Kasumi-1 (cell line): ENCODE data around the gene SEC31B.
A peak's percentile ranks its signal among the peaks of the same experiment; 100 is the strongest.

Source experiments
- DNase-seq, 2 experiments: peaks; one replicate each; lab custom pipeline; 2025; lab: John Stamatoyannopoulos, UW

The SEC31B gene, protein sequence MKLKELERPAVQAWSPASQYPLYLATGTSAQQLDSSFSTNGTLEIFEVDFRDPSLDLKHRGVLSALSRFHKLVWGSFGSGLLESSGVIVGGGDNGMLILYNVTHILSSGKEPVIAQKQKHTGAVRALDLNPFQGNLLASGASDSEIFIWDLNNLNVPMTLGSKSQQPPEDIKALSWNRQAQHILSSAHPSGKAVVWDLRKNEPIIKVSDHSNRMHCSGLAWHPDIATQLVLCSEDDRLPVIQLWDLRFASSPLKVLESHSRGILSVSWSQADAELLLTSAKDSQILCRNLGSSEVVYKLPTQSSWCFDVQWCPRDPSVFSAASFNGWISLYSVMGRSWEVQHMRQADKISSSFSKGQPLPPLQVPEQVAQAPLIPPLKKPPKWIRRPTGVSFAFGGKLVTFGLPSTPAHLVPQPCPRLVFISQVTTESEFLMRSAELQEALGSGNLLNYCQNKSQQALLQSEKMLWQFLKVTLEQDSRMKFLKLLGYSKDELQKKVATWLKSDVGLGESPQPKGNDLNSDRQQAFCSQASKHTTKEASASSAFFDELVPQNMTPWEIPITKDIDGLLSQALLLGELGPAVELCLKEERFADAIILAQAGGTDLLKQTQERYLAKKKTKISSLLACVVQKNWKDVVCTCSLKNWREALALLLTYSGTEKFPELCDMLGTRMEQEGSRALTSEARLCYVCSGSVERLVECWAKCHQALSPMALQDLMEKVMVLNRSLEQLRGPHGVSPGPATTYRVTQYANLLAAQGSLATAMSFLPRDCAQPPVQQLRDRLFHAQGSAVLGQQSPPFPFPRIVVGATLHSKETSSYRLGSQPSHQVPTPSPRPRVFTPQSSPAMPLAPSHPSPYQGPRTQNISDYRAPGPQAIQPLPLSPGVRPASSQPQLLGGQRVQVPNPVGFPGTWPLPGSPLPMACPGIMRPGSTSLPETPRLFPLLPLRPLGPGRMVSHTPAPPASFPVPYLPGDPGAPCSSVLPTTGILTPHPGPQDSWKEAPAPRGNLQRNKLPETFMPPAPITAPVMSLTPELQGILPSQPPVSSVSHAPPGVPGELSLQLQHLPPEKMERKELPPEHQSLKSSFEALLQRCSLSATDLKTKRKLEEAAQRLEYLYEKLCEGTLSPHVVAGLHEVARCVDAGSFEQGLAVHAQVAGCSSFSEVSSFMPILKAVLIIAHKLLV

DNA sequence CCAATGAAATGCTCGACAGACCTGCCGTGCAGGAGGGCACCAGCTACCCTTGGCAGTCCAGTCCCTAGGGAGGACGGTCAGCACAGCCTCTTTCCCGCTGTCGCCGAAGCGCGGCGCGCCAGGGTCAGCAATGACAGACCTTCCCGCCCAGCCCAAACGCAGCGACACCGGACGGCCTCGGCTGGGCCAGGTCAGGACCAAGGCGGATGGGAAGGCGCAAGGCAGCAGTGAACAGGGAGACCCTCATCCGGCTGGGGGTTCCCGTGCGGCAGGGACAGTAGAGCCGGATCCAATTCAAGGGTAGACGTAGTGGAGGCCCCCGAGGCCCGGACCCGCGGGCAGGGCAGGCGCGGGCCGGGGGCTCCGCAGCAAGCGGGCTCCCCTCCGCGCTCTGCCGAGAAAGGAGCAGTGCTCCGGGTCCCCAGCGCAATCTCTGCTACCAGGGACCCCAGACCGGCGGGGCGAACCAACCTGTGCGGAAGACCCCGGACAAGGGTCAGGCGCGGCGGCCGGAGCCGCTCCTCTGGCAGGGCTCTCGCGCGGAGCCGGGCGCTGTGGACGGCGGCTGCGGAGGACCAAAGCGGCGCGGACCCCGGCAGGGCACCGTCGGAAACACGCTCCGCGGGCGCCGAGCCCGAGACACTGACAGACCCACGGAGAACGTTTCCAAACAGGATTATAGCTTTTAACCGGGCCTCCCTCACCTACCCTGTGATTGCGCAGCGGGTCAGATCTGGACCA, at the start of gene SEC31B:
Gene SEC31B, minus strand, starts transcription at position 551 of the 741 bp plus-strand sequence. CDS start 2,909 bp downstream, outside the sequence.
- DNase-seq: no peak

DNA sequence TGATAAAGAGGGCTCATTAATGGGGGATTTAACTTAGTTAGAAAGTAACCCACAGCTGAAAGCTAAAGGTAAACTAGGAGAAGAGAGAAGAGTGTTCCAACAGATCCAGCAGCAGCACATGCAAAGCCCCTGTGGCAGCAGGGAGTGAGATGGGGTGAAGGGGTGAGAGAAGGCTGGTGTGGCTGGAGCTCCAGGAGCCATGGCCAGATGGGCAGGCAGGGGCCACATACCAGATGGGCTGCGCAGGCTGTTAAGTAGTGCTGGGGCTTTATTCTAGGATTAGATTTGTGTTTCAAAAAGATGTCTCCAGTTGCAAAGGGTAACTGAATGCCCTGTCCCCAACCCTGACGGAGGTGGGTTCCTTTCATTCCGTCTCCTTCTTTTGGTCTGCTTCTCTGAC, 49.3 kb upstream of the SEC31B start:
- no peak for DNase-seq

DNA sequence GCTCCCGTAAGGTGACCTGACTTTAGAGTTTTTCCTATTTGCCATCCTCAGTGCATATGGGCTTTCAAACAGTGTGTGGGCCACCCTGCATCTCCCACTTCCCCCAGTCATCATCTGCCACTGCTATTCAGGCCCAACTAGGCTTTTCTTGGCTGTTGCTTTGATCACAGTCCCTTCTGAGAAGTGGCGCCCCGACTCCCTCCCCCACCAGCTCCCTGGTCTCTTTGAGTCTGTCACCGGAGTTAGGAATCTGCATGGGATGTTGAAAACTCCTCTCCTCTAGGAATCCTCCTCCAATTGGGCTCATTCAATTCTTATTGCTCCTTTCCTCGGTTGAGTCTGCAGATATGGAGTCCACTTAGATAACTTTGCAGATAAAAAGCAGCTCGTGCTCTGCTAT, 48.2 kb upstream of the SEC31B start:
- no peak for DNase-seq

DNA sequence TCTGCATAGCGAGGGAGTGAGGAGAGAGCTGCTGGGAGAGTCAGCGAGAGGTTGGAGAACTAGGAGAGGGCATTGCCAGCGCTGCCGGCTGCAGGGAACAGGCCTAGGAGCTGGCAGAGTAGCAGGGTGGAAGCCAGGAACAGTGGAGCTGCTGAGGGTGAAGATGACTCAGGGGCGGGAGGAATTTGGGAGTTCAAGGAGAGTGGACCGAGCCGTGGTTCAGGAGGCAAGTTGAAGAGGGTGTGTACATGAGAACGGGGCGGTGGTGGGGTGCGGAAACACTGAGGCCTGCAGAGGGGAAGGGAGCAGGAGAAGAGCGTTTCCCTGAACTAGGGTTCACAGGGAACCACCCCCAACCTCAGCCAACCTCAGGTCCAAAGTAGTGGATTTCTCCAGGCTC, 47.6 kb upstream of the SEC31B start:
- DNase-seq: no peak

DNA sequence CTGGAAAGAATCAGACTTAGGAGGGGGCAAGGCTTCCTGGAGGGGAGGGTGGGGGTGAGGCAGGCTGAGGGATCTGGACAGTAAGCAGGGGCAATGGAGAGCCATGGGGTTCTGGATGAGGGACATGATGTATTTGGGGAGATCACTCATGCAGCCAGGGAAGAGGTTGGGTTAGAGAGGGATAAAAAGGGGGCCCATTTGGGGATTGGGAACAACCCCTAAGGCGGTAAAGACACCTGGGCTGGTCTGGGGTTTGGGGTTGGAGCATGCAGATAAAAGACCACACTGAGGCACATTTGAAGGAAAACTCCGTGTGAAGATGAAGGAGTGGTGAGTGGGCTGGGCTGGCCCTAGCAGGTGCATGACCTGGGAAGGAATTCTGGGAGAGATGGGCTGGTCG, 46.9 kb upstream of the SEC31B start:
- no peak for DNase-seq

DNA sequence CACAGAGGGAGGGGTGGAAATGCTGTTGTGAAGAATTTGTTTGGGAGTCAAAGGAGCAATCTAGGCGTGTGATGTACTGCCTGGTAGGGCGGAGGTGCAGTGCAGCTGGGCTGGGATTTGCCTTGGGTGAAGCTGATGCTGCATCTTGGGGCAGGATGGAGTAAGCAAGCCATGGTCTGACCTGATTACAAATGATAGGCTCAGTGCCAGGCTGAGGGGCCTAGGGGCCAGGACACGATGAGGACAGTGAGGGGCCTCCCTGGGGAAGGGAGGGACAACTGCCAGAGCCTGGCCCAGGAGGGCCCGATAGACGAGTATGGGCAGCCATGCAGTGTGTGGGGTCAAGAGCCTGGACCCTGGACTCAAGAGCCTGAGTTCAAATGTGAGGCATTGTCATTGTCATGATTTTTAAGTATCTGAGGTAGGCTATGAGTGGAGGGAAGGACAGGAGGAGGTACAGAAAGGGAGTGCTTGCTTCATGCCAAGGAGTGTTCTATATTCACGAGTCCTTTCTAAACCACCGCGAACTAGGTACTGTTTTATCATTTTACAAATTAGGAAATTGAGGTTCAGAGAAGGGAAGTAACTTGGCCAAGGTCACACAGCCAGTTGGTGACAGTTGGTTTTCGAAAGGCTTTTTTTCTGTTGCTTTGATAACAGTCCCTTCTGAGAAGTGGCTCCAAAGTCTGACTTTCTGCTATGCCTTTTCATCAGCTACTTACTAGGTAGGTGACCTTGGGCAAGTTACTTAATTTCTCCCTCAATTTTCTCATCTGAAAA, 45.7 kb upstream of the SEC31B start:
- no peak for DNase-seq

DNA sequence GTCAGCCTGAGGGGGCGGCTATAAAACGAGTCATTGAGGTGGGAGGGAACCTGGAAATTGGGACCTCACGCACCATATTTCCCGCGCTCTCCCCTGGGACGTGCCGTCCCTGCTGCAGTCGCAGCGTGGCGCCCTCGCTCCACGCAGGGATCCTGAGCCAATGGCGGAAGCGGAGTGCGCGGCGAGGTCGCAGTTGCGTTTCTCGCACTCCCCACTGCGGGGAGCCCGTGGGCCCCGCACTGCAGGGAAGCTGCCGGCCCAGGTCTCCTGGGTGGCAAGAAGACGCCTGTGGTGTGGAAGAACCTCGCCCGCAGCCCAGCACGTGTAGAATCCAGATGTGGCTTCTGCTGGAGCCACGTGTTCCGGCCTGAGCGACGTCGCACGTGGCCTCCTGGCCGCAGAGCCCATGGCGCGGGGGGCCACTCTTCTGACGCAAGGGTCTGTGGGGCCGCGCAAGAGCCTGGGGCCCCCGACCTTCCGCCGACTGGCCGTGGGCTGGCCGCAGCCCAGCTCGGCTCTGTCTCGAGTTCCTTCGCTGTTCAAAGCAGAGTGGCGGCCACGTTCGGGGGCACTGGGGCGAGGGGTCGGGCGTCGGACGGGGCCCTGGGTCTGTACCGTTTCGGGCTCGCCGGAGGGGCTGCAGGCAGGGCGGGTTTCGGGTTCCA, 42.5 kb upstream of the SEC31B start:
- peak; percentile 62 to 69 for DNase-seq

DNA sequence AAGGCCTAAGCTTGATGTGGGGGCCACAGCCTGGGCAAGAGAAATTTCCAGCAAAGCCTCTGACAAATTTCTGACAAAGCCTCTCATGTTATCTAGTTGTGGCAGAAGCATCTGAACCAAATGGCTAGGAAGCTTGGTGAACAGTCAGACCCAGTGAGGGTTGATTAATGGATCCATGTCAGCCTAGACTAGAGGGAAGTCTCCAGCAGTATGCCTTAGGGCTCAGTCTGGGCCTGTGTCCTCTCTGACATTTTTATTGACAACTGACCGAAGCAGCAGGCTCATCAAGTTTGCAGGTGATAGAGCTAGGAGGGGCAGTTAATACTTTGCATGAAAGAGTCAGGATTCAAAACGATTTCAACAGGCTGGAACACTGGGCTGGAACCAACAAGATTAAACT, 41.3 kb upstream of the SEC31B start:
- no peak for DNase-seq

DNA sequence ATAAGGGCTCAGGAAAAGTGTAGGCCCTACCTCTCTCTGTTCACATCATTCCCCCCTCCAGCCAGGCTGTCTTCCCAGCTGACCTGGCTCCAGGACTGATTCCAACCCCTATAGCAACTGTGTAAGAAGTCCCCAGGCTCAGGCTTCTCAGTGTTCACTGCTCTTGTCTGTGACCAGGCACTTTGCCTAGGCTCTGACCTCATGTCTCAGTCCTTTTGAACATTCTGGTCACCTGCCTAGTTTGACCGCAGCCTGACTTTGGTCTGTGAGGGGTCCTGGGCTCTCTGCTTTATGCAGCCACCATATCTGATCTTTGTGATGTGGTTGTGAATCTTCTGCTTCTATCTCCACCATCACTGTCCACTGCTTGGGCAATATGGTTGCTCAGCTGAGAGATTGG, 40.6 kb upstream of the SEC31B start:
- DNase-seq: no peak

DNA sequence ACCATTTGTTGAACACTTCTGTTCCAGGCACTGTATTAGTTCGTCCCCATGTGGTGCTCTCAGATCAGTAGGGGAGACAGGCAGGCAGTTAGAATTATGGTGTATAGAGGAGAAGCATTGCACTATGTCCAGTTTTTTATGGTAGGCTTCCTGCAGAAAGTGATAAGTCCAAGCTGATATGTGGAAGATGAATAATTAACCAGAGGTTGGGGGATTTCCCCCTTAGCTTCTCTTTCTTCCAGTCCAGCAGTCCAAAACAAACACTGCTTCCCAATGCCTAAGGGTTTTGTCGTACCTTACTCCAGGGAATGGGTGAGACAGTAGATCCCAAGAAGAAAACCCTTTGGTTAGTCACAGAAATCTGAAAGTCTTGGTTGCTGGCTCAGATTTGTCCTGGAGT, 35.2 kb upstream of the SEC31B start:
- DNase-seq: no peak

DNA sequence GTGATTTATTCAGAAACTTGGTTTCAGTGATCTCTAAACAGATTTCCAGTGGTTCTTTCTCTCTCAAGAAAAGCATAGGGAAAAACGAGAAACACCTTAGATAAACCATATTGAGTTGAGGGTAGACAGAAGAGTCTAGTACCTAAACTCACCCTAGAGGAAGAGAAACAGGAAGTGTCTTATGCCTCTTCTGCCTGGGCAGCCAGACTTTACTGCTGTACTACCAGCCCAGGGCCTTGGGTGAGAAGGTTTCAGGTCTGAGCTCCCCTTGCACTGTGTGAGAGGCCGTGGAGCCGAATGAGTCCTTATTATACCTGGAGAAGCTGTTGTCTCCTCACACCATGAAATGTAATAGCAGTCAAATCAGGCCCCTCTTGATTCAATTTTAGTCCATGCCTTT, 34.3 kb upstream of the SEC31B start:
- peak in 1 of 2 experiments; percentile 34 for DNase-seq

DNA sequence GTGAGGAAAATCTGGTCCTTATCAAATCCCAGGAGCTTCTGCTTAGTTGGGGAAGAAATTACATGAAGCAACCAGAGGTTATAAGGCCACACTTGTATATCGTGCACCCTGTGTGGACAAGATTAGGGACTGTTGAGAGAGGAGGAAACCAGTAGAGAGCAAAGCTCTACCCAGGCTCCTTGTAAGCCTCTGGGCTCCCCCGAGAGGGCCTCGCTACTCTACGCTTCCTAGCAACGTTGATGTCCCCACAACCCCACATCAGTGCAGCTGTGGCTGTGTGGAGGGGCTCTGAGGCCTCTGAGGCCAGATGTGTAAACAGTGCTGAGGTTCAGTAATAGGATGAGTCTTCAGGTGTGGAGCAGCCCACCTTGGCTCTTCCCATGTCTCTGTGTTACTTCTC, 32.1 kb upstream of the SEC31B start:
- no peak for DNase-seq

DNA sequence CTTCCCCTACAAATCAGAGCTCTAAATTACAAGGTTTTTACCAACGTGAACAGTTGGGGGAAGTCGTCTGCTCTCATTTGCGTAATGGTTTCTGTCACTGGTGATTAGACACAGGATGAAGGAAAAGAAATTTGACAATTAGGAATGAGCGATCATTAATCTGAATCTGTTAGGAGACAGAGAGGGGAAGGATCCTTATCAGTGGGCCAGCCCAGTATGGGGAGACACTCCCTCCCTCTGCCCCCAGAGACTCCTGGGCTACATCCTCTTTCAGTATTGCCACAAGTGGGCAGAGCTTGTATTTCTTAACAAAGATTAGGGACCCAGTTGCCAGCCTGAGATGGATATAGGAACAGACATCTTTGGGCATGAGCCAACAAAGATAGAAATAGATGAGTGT, 31.5 kb upstream of the SEC31B start:
- DNase-seq: no peak

DNA sequence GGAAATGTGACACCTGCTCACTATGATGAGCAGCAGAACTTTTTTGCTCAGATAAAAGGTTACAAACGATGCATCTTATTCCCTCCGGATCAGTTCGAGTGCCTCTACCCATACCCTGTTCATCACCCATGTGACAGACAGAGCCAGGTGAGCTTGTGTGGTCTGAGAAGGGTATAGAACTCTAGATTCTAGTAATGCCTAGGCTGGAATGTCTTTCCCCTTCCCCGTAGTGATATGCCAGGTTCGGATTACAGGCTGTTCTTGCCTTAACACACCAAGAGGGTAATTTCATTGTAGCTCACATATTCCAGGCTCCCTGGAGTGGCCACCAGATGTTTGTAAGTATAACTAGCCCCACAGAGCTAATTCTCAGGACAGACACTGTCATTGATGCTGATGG, 25.3 kb upstream of the SEC31B start:
- no peak for DNase-seq

DNA sequence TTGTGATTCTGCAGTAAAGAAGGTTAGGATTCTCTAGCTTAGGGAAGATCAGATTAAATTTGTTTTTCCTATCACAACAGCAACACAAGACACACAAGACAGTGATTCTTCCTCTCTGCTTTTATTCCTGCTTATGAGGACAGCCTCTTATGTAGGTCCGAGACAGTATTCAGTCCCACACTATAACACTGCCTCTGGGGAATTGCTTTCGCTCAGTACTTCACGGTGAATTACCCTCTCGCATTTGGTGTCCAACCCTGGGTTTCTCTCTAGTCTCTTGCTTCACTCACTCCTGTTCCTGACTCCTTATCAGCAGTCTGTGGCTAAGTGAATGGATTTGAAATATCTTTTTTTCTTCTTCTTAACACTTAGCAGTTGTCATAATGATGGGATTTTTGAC, 17.8 kb upstream of the SEC31B start:
- DNase-seq: no peak

DNA sequence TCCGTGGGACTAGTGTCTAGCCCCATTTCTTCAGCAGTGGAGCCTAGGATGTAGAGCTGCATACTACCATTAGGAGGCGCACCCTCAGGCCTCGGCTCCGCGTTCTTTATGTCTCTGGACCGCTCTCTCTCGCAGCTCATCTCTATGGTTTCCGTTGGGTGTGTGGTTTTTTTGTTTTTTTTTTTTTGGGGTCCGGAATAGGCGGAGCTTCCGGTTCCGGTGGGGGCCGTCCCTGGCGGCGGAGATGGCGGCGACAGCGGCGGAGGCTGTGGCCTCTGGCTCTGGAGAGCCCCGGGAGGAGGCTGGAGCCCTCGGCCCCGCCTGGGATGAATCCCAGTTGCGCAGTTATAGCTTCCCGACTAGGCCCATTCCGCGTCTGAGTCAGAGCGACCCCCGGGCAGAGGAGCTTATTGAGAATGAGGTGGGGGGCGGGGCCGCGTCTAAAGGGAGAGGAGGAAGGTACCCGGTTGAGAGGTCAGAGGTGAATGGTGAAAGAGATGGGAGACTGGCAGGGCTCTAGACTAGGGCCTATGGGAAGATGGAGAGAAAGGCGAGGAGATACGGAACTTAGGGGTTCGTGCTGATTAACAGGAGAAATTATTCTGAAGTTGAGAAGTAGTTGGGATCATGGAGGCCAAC, 16.2 kb upstream of the SEC31B start, which contains the start of gene HIF1AN:
Gene HIF1AN, plus strand, starts transcription at position 229 of the 639 bp plus-strand sequence. Its CDS starts 16 bp downstream, at position 245.
- peak; percentile 99 for DNase-seq

DNA sequence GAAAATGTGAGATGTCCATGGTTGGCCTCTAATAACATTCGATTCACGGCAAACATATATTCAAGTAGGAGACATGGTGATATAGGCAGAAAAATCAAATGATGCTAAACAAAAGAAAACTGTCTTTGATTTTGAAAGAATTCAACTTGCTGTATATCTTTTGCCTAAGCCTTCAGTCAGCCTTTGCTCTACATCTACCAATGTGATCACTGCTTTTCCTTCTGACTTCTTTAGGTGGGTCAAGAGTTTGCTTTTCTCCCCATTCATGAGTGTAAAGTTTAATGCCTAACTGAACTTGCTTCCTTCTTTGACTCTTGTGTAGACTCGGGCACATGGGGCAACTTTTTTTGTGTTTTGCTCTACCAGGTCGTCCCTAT, 15.7 kb upstream of the SEC31B start:
- DNase-seq: no peak

DNA sequence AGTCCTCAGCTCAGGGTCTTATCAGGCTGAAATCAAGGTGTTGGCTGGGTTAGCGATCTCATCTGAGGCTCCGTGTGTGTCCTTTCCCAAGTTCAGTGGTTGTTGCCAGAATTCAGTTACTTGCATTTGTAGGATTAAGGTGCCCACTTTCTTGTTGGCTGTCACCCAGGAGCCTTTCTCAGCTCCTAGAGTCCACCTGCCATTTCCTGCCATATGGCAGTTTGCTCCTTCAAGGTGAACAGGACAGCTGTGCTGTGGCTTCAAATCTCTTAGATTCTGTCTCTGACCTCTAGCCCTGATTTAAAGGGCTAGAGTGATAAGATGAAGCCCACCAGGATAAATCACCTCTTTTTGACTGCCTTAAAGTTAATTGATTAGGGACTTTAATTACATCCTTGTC, 15.1 kb upstream of the SEC31B start:
- DNase-seq: no peak

DNA sequence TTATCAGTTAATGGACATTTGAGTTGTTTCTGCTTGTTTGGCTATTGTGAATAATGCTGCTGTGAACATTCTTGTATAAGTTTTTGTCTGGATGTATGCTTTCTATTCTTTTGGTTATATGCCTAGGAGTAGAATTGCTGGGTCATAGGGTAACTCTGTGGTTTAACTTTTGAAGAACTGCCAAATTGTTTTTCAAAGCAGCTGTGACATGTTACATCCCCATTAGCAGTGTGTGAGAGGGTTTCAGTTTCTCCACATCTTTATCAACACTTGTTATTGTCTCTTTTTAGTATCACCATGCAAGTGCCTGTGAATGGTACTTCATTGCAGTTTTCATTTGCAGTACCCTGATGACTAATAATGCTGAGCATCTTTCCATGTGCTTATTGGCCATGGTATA, 12.1 kb upstream of the SEC31B start:
- DNase-seq: no peak
